Measurements from ENCODE around the gene TTC28. TPM values are rescaled to one million over a fixed set of nuclear protein-coding genes. Genes with fewer than 3 reads are reported as not detected.

The TTC28 gene
- total RNA-seq, 1 donor from 2014 or later, result 46.2 TPM

GRCh38 chr22:28129319-28129962 is 550.2 kb downstream of the TTC28 start:
- Histone ChIP-seq H3K79me2 (ENCODE audit: low read depth) (no peaks in the 10 kb centered on the region), H3F3A (ENCODE audit: low read depth) (no peaks in the 10 kb centered on the region), H3K27ac (no peak overlapping the region), H3K9me3 (ENCODE audit: low read depth) (no peaks in the 10 kb centered on the region), H4K20me1 (ENCODE audit: low read depth) (no peaks in the 10 kb centered on the region), H3K4me3 (no peak overlapping the region), H3K27me3 (no peaks in the 10 kb centered on the region), H2AFZ (replicated peaks) (no peak overlapping the region), H3K4me2 (no peak overlapping the region), H3K4me1 (no peaks in the 10 kb centered on the region), H3K9ac (no peak overlapping the region), H3K36me3 (no peaks in the 10 kb centered on the region)
- DNase-seq (ENCODE audit: low spot score), result no peak
- no peak overlapping the region for H3K4me3 Mint-ChIP-seq
- TF ChIP-seq EZH2 (IDR thresholded peaks at IDR 0.05) (no peak), CTCF (IDR thresholded peaks at IDR 0.05) (no peak), EZH2phosphoT487 (IDR thresholded peaks at IDR 0.05) (no peak)
- H3K27me3 Mint-ChIP-seq (ENCODE audit: insufficient read depth, low read depth), result no peaks in the 10 kb centered on the region
- H3K36me3 Mint-ChIP-seq, result peaks cover 9% of the 10 kb centered on the region
- H3K4me1 Mint-ChIP-seq, result peaks cover 12% of the 10 kb centered on the region
- peaks cover 13% of the 10 kb centered on the region for H3K9me3 Mint-ChIP-seq
- H3K27ac Mint-ChIP-seq, result no peak overlapping the region

GRCh38 chr22:28128827-28129226 is 550.8 kb downstream of the TTC28 start:
- no peak for TF ChIP-seq CTCF (IDR thresholded peaks at IDR 0.05)
- TF ChIP-seq EZH2phosphoT487 (IDR thresholded peaks at IDR 0.05), result no peak
- no peak for DNase-seq (ENCODE audit: low spot score)
- H3K4me1 Mint-ChIP-seq, result peaks cover 6% of the 10 kb centered on the region
- no peak overlapping the region for H3K4me3 ChIP-seq
- H3K4me2 ChIP-seq, result no peak overlapping the region
- H2AFZ ChIP-seq (replicated peaks), result no peak overlapping the region
- H3K4me3 Mint-ChIP-seq, result no peak overlapping the region
- no peaks in the 10 kb centered on the region for H3K79me2 ChIP-seq (ENCODE audit: low read depth)
- H3K9me3 ChIP-seq (ENCODE audit: low read depth), result no peaks in the 10 kb centered on the region
- H3K9me3 Mint-ChIP-seq, result peaks cover 9% of the 10 kb centered on the region
- no peak overlapping the region for H3K27ac ChIP-seq
- H3K36me3 ChIP-seq, result no peaks in the 10 kb centered on the region
- H3K27me3 ChIP-seq, result no peaks in the 10 kb centered on the region
- no peak overlapping the region for H3K9ac ChIP-seq
- no peaks in the 10 kb centered on the region for H3K27me3 Mint-ChIP-seq (ENCODE audit: insufficient read depth, low read depth)
- no peaks in the 10 kb centered on the region for H4K20me1 ChIP-seq (ENCODE audit: low read depth)
- H3K4me1 ChIP-seq, result no peaks in the 10 kb centered on the region
- H3K27ac Mint-ChIP-seq, result no peak overlapping the region
- H3F3A ChIP-seq (ENCODE audit: low read depth), result no peaks in the 10 kb centered on the region
- H3K36me3 Mint-ChIP-seq, result peaks cover 9% of the 10 kb centered on the region

GRCh38 chr22:28125799-28126198 is 553.8 kb downstream of the TTC28 start:
- no peak overlapping the region for H3K27ac ChIP-seq
- H3F3A ChIP-seq (ENCODE audit: low read depth), result no peaks in the 10 kb centered on the region
- no peak overlapping the region for H3K4me2 ChIP-seq
- H3K36me3 ChIP-seq, result no peaks in the 10 kb centered on the region
- peaks cover 1% of the 10 kb centered on the region for H3K4me1 ChIP-seq
- peaks cover 3% of the 10 kb centered on the region for H4K20me1 ChIP-seq (ENCODE audit: low read depth)
- H3K9me3 ChIP-seq (ENCODE audit: low read depth), result peaks cover 4% of the 10 kb centered on the region
- H3K9me3 Mint-ChIP-seq, result peaks cover 2% of the 10 kb centered on the region
- DNase-seq (ENCODE audit: low spot score), result no peak
- H3K36me3 Mint-ChIP-seq, result peaks cover 5% of the 10 kb centered on the region
- H3K4me3 ChIP-seq, result no peak overlapping the region
- no peak overlapping the region for H3K4me3 Mint-ChIP-seq
- no peaks in the 10 kb centered on the region for H3K79me2 ChIP-seq (ENCODE audit: low read depth)
- no peaks in the 10 kb centered on the region for H3K27me3 ChIP-seq
- H3K9ac ChIP-seq, result no peak overlapping the region
- H3K27me3 Mint-ChIP-seq (ENCODE audit: insufficient read depth, low read depth), result no peaks in the 10 kb centered on the region
- no peak overlapping the region for H3K27ac Mint-ChIP-seq
- peaks cover 10% of the 10 kb centered on the region for H3K4me1 Mint-ChIP-seq
- no peak overlapping the region for H2AFZ ChIP-seq (replicated peaks)
- TF ChIP-seq EZH2phosphoT487 (IDR thresholded peaks at IDR 0.05), result no peak
- TF ChIP-seq CTCF (IDR thresholded peaks at IDR 0.05), result no peak
- no peak for TF ChIP-seq EZH2 (IDR thresholded peaks at IDR 0.05)
